HEK293 (cell line): Measurements from ENCODE around the gene HDAC2.
A peak's percentile ranks its signal among the peaks of the same experiment; 100 is the strongest.

ENCODE experiments used
- BCL11A ChIP-seq: fragments of 450-650 bp; formaldehyde crosslinking; IDR thresholded peaks from 2 replicates; pipeline ENCODE4 v1.5.1; 2016; ENCODE audit warnings: low read depth, missing biosample characterization, missing genetic modification characterization
- EGR2 ChIP-seq: fragments of 450-650 bp; formaldehyde crosslinking; IDR thresholded peaks from 2 replicates; pipeline ENCODE4 v1.5.1; 2016; ENCODE audit warnings: low read depth, missing biosample characterization, missing genetic modification characterization
- IKZF3 ChIP-seq: fragments of 450-650 bp; IDR thresholded peaks from 2 replicates; pipeline ENCODE4 v1.5.0; 2018; ENCODE audit warnings: missing biosample characterization, mild to moderate bottlenecking, missing genetic modification characterization, moderate library complexity
- KLF7 ChIP-seq: fragments of 450-650 bp; formaldehyde crosslinking; IDR thresholded peaks from 2 replicates; pipeline ENCODE4 v1.5.1; 2016; ENCODE audit warnings: missing biosample characterization, missing genetic modification characterization, borderline replicate concordance
- KLF9 ChIP-seq: fragments of 450-650 bp; formaldehyde crosslinking; IDR thresholded peaks from 2 replicates; pipeline ENCODE4 v1.5.1; 2016; ENCODE audit warnings: missing biosample characterization, missing genetic modification characterization, low read depth
- SALL2 ChIP-seq: fragments of 450-650 bp; formaldehyde crosslinking; IDR thresholded peaks from 2 replicates; pipeline ENCODE4 v1.5.0; 2017; ENCODE audit warnings: missing biosample characterization, mild to moderate bottlenecking, missing genetic modification characterization, borderline replicate concordance
- SCRT1 ChIP-seq: fragments of 450-650 bp; formaldehyde crosslinking; IDR thresholded peaks from 2 replicates; pipeline ENCODE4 v1.5.1; 2016; ENCODE audit warnings: missing biosample characterization, missing genetic modification characterization, borderline replicate concordance
- SCRT2 ChIP-seq: fragments of 450-650 bp; formaldehyde crosslinking; IDR thresholded peaks from 2 replicates; pipeline ENCODE4 v1.5.1; 2016; ENCODE audit warnings: missing biosample characterization, missing genetic modification characterization
- YY1 ChIP-seq: fragments of 450-650 bp; formaldehyde crosslinking; IDR thresholded peaks from 2 replicates; pipeline ENCODE4 v1.5.1; 2018; ENCODE audit warnings: missing biosample characterization, missing genetic modification characterization
- ZBTB1 ChIP-seq: fragments of 450-650 bp; formaldehyde crosslinking; IDR thresholded peaks from 2 replicates; pipeline ENCODE4 v1.5.1; 2016; ENCODE audit warnings: missing biosample characterization, missing genetic modification characterization
- ZBTB17 ChIP-seq: fragments of 450-650 bp; formaldehyde crosslinking; IDR thresholded peaks from 2 replicates; pipeline ENCODE4 v1.5.1; 2016; ENCODE audit warnings: missing biosample characterization, missing genetic modification characterization
- ZBTB20 ChIP-seq: fragments of 450-650 bp; formaldehyde crosslinking; IDR thresholded peaks from 2 replicates; pipeline ENCODE4 v1.5.1; 2016; ENCODE audit warnings: missing biosample characterization, missing genetic modification characterization
- ZBTB44 ChIP-seq: fragments of 450-650 bp; IDR thresholded peaks from 2 replicates; pipeline ENCODE4 v1.5.1; 2018; ENCODE audit warnings: missing biosample characterization, mild to moderate bottlenecking, missing genetic modification characterization
- ZBTB48 ChIP-seq: fragments of 450-650 bp; formaldehyde crosslinking; IDR thresholded peaks from 2 replicates; pipeline ENCODE4 v1.5.1; 2016; ENCODE audit warnings: missing biosample characterization, missing genetic modification characterization
- ZNF10 ChIP-seq: fragments of 450-650 bp; formaldehyde crosslinking; IDR thresholded peaks from 2 replicates; pipeline ENCODE4 v1.5.1; 2017; ENCODE audit warnings: missing biosample characterization, missing genetic modification characterization
- ZNF146 ChIP-seq: fragments of 450-650 bp; formaldehyde crosslinking; IDR thresholded peaks from 2 replicates; pipeline ENCODE4 v1.5.1; 2016; ENCODE audit warnings: missing biosample characterization, missing genetic modification characterization
- ZNF174 ChIP-seq: fragments of 450-650 bp; formaldehyde crosslinking; IDR thresholded peaks from 2 replicates; pipeline ENCODE4 v1.5.0; 2017; ENCODE audit warnings: missing biosample characterization, mild to moderate bottlenecking, missing genetic modification characterization
- ZNF19 ChIP-seq: fragments of 450-650 bp; formaldehyde crosslinking; IDR thresholded peaks from 2 replicates; pipeline ENCODE4; 2016; ENCODE audit warnings: missing biosample characterization, missing genetic modification characterization, low read depth
- ZNF248 ChIP-seq: fragments of 450-650 bp; formaldehyde crosslinking; IDR thresholded peaks from 2 replicates; pipeline ENCODE4 v1.5.1; 2017; ENCODE audit warnings: missing biosample characterization, missing genetic modification characterization
- ZNF335 ChIP-seq: fragments of 450-650 bp; formaldehyde crosslinking; conservative IDR thresholded peaks from 2 replicates; pipeline ENCODE4 v1.5.1; 2016; ENCODE audit warnings: missing biosample characterization, missing genetic modification characterization
- ZNF37A ChIP-seq: fragments of 450-650 bp; IDR thresholded peaks from 2 replicates; pipeline ENCODE4 v1.5.1; 2018; ENCODE audit warnings: missing biosample characterization, missing genetic modification characterization
- ZNF404 ChIP-seq: fragments of 450-650 bp; formaldehyde crosslinking; IDR thresholded peaks from 2 replicates; pipeline ENCODE4 v1.5.1; 2017; ENCODE audit warnings: missing biosample characterization, missing genetic modification characterization
- ZNF473 ChIP-seq: fragments of 450-650 bp; formaldehyde crosslinking; IDR thresholded peaks from 2 replicates; pipeline ENCODE4 v1.5.1; 2017; ENCODE audit warnings: missing biosample characterization, missing genetic modification characterization
- ZNF530 ChIP-seq: fragments of 450-650 bp; formaldehyde crosslinking; IDR thresholded peaks from 2 replicates; pipeline ENCODE4 v1.5.1; 2016; ENCODE audit warnings: low read depth, missing biosample characterization, missing genetic modification characterization
- ZNF645 ChIP-seq: fragments of 450-650 bp; formaldehyde crosslinking; IDR thresholded peaks from 2 replicates; pipeline ENCODE4; 2016; ENCODE audit warnings: missing biosample characterization, missing genetic modification characterization
- ZNF670 ChIP-seq: fragments of 450-650 bp; formaldehyde crosslinking; IDR thresholded peaks from 2 replicates; pipeline ENCODE4 v1.5.1; 2016; ENCODE audit warnings: missing biosample characterization, missing genetic modification characterization, low read depth
- ZNF776 ChIP-seq: fragments of 450-650 bp; formaldehyde crosslinking; IDR thresholded peaks from 2 replicates; pipeline ENCODE4 v1.5.0; 2017; ENCODE audit warnings: missing biosample characterization, missing genetic modification characterization, borderline replicate concordance
- ZNF837 ChIP-seq: fragments of 450-650 bp; formaldehyde crosslinking; IDR thresholded peaks from 2 replicates; pipeline ENCODE4 v1.5.1; 2016; ENCODE audit warnings: missing biosample characterization, missing genetic modification characterization
- TF ChIP-seq, protein P1 (sequence below): fragments of 450-650 bp; formaldehyde crosslinking; IDR thresholded peaks from 2 replicates; pipeline ENCODE4 v1.5.1; 2016; ENCODE audit warnings: missing biosample characterization, missing genetic modification characterization
- TF ChIP-seq, protein P2 (sequence below): fragments of 450-650 bp; formaldehyde crosslinking; IDR thresholded peaks from 2 replicates; pipeline ENCODE4 v1.5.1; 2017; ENCODE audit warnings: missing biosample characterization, missing genetic modification characterization
- TF ChIP-seq, protein P3 (sequence below): fragments of 450-650 bp; formaldehyde crosslinking; IDR thresholded peaks from 2 replicates; pipeline ENCODE4 v1.5.1; 2016; ENCODE audit warnings: missing biosample characterization, missing genetic modification characterization
- TF ChIP-seq, protein P4 (sequence below): fragments of 450-650 bp; formaldehyde crosslinking; IDR thresholded peaks from 2 replicates; pipeline ENCODE4 v1.5.1; 2016; ENCODE audit warnings: missing biosample characterization, missing genetic modification characterization

The HDAC2 gene

GRCh38 chr6:113969888-113970804, 802 bp downstream of the HDAC2 start (continued):
- TF ChIP-seq ZNF670 (tag by site-specific recombination) = no peak
- TF ChIP-seq ZNF335 (tag by site-specific recombination) = peak; percentile 61
- peak; percentile 57 for TF ChIP-seq EGR2 (tag by site-specific recombination)
- TF ChIP-seq ZNF645 (tag by site-specific recombination) = no peak
- TF ChIP-seq ZNF473 (tag by site-specific recombination) = no peak
- no peak for TF ChIP-seq YY1 (tag by site-specific recombination)
- TF ChIP-seq IKZF3 (tag by site-specific recombination) = no peak
- TF ChIP-seq ZNF530 (tag by site-specific recombination) = no peak
- TF ChIP-seq, protein P1, sequence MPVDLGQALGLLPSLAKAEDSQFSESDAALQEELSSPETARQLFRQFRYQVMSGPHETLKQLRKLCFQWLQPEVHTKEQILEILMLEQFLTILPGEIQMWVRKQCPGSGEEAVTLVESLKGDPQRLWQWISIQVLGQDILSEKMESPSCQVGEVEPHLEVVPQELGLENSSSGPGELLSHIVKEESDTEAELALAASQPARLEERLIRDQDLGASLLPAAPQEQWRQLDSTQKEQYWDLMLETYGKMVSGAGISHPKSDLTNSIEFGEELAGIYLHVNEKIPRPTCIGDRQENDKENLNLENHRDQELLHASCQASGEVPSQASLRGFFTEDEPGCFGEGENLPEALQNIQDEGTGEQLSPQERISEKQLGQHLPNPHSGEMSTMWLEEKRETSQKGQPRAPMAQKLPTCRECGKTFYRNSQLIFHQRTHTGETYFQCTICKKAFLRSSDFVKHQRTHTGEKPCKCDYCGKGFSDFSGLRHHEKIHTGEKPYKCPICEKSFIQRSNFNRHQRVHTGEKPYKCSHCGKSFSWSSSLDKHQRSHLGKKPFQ (tag by site-specific recombination) = no peak
- TF ChIP-seq ZBTB20 = no peak; the same call in 1 of the 2 replicates
- TF ChIP-seq ZNF146 (tag by site-specific recombination) = no peak
- TF ChIP-seq KLF9 (tag by site-specific recombination) = peak; percentile 58; the same call in 1 of the 2 replicates
- no peak for TF ChIP-seq ZBTB44 (tag by site-specific recombination)
- no peak for TF ChIP-seq ZNF776 (tag by site-specific recombination)
- TF ChIP-seq SALL2 (tag by site-specific recombination) = no peak
- TF ChIP-seq ZBTB48 (tag by site-specific recombination) = no peak
- no peak for TF ChIP-seq ZNF248 (tag by site-specific recombination)
- TF ChIP-seq ZNF10 (tag by site-specific recombination) = no peak
- no peak for TF ChIP-seq ZNF19 (tag by site-specific recombination)
- no peak for TF ChIP-seq ZNF174 (tag by site-specific recombination)
- no peak for TF ChIP-seq SCRT2 (tag by site-specific recombination)
- TF ChIP-seq KLF7 (tag by site-specific recombination) = 0 out of 2 replicates have a peak, but pooled peaks have one; percentile 37
- TF ChIP-seq ZNF37A (tag by site-specific recombination) = no peak
- TF ChIP-seq ZBTB1 (tag by site-specific recombination) = no peak
- TF ChIP-seq, protein P2, sequence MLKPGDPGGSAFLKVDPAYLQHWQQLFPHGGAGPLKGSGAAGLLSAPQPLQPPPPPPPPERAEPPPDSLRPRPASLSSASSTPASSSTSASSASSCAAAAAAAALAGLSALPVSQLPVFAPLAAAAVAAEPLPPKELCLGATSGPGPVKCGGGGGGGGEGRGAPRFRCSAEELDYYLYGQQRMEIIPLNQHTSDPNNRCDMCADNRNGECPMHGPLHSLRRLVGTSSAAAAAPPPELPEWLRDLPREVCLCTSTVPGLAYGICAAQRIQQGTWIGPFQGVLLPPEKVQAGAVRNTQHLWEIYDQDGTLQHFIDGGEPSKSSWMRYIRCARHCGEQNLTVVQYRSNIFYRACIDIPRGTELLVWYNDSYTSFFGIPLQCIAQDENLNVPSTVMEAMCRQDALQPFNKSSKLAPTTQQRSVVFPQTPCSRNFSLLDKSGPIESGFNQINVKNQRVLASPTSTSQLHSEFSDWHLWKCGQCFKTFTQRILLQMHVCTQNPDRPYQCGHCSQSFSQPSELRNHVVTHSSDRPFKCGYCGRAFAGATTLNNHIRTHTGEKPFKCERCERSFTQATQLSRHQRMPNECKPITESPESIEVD (tag by site-specific recombination) = no peak
- no peak for TF ChIP-seq SCRT1 (tag by site-specific recombination)
- no peak for TF ChIP-seq BCL11A (tag by site-specific recombination)
- TF ChIP-seq ZNF837 = no peak
- TF ChIP-seq, protein P3, sequence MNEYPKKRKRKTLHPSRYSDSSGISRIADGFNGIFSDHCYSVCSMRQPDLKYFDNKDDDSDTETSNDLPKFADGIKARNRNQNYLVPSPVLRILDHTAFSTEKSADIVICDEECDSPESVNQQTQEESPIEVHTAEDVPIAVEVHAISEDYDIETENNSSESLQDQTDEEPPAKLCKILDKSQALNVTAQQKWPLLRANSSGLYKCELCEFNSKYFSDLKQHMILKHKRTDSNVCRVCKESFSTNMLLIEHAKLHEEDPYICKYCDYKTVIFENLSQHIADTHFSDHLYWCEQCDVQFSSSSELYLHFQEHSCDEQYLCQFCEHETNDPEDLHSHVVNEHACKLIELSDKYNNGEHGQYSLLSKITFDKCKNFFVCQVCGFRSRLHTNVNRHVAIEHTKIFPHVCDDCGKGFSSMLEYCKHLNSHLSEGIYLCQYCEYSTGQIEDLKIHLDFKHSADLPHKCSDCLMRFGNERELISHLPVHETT (tag by site-specific recombination) = no peak
- TF ChIP-seq ZNF404 (tag by site-specific recombination) = no peak
- TF ChIP-seq, protein P4, sequence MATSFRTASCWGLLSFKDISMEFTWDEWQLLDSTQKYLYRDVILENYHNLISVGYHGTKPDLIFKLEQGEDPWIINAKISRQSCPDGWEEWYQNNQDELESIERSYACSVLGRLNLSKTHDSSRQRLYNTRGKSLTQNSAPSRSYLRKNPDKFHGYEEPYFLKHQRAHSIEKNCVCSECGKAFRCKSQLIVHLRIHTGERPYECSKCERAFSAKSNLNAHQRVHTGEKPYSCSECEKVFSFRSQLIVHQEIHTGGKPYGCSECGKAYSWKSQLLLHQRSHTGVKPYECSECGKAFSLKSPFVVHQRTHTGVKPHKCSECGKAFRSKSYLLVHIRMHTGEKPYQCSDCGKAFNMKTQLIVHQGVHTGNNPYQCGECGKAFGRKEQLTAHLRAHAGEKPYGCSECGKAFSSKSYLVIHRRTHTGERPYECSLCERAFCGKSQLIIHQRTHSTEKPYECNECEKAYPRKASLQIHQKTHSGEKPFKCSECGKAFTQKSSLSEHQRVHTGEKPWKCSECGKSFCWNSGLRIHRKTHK (tag by site-specific recombination) = no peak
- TF ChIP-seq ZBTB17 (tag by site-specific recombination) = peak; percentile 37; the same call in 1 of the 2 replicates
